NT2/D1 (cell line): ENCODE data around the gene SLC19A1.

Source experiments
- DNase-seq: peaks from one replicate; pipeline ENCODE4 v3.0.0-alpha.2; 2011; ENCODE audit warnings: low read depth, low spot score
- H3K27me3 ChIP-seq: 2 replicates; pipeline ENCODE4 v1.6.0; 2011; ENCODE audit warnings: mild to moderate bottlenecking; ENCODE audit not compliant: insufficient read length, insufficient read depth
- H3K36me3 ChIP-seq: 2 replicates; pipeline ENCODE4 v1.6.1; 2011; ENCODE audit warnings: mild to moderate bottlenecking, low read length, mixed read lengths; ENCODE audit not compliant: insufficient read depth, insufficient read length
- H3K4me1 ChIP-seq: 2 replicates; pipeline ENCODE4 v1.5.1; 2011; ENCODE audit not compliant: insufficient read depth, insufficient read length
- H3K4me3 ChIP-seq: 2 replicates; pipeline ENCODE4 v1.5.1; 2011; ENCODE audit warnings: low read depth; ENCODE audit not compliant: insufficient read length
- H3K9ac ChIP-seq: 2 replicates; pipeline ENCODE4 v1.6.0; 2011; ENCODE audit warnings: low read depth; ENCODE audit not compliant: insufficient read length
- H3K9me3 ChIP-seq: 2 replicates; pipeline ENCODE4 v1.5.1; 2011; ENCODE audit warnings: mild to moderate bottlenecking, low read length; ENCODE audit not compliant: insufficient read depth
- SUZ12 ChIP-seq: IDR thresholded peaks from 2 replicates; pipeline ENCODE4 v1.6.1; 2011; ENCODE audit not compliant: insufficient read length, insufficient read depth; ENCODE audit errors: extremely low read depth
- YY1 ChIP-seq: IDR thresholded peaks from 2 replicates; pipeline ENCODE4 v1.6.1; 2011; ENCODE audit not compliant: insufficient read length, insufficient read depth
- ZNF274 ChIP-seq: IDR thresholded peaks from 2 replicates; pipeline ENCODE4 v1.6.1; 2011; ENCODE audit warnings: mild to moderate bottlenecking, low read depth, low read length

Gene SLC19A1

DNA sequence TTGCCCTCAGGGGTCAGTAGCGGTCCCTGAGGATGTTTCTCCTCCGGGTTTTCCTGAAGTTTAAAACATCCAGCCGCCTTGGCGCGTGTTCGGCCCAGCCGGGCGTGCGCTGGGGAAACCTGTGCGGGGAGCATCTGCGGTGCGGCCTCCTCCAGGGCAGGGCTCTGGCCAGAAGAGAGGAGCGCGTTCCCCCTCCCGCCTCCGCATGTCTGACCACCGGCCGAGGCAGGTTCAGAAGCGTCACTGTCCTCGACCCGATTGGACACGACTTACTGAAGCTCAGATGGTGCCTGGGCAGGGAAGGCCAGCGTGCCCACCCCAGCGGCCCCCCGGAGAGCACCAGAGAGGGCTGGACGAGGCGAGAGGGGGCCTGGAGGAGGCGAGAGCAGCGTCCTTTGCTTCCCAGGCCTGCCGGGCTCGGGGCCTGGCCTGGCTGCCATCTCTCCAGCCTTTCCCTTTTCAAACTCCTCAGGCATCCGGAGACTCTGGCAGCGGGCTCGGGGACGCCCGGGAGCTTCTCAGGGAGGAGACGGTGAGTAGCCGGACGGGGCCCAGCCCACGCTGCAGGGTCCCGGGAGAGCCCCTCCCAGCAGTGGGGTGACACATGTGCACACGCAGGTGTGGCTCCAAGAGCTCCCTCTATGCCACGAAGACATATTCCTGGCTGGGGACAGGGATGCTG, 67.1 kb downstream of the SLC19A1 start:
- no peak for DNase-seq
- TF ChIP-seq SUZ12 (no peak), ZNF274 (no peak), YY1 (no peak)
- H3K36me3 ChIP-seq, result peaks cover 97% of the 10 kb centered on the region
- H3K9ac ChIP-seq, result no peak overlapping the region
- H3K9me3 ChIP-seq, result peaks cover 5% of the 10 kb centered on the region; the same call in 1 of the 2 replicates
- peaks cover 25% of the 10 kb centered on the region for H3K4me1 ChIP-seq
- no peaks in the 10 kb centered on the region for H3K27me3 ChIP-seq
- H3K4me3 ChIP-seq, result no peak overlapping the region

DNA sequence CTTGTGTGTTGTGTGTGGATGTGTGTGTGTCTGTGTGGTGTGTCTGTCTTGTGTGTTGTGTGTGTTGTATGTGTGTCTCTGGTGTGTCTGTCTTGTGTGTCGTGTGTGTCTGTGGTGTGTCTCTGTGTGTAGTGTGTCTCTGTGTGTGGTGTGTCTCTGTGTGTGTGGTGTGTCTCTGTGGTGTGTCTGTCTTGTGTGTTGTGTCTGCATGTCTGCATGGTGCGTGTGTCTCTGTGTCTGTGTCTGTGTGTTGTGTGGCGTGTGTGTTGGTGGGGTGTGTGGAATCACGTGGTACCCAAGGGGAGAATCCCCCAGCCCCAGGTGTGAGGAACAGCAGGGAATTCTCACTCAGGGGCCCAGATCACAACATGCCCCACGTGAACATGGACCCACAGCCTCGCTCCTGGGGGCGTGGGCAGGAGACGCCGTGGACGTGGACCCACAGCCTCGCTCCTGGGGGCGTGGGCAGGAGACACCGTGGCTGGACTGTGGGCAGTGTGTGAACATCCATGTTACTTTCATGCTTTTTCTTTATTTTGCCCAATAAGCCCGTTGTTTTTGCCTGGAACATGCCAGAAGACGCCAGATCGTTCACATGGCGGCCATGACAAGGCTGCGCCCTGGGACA, 67.8 kb downstream of the SLC19A1 start:
- DNase-seq, result no peak
- no peak overlapping the region for H3K4me3 ChIP-seq
- TF ChIP-seq ZNF274, result no peak
- no peak for TF ChIP-seq YY1
- TF ChIP-seq SUZ12, result no peak

GRCh38 chr21:45473496-45474322, 68.5 kb downstream of the SLC19A1 start:
- no peak overlapping the region for H3K9ac ChIP-seq
- peaks cover 34% of the 10 kb centered on the region for H3K4me1 ChIP-seq
- H3K9me3 ChIP-seq, result peaks cover 5% of the 10 kb centered on the region; the same call in 1 of the 2 replicates
- TF ChIP-seq SUZ12, result no peak
- no peak for TF ChIP-seq YY1
- TF ChIP-seq ZNF274, result no peak
- H3K4me3 ChIP-seq, result no peak overlapping the region
- peaks cover 97% of the 10 kb centered on the region for H3K36me3 ChIP-seq
- DNase-seq, result no peak
- H3K27me3 ChIP-seq, result no peaks in the 10 kb centered on the region

More for the DNA sequence above, 67.8 kb downstream of the SLC19A1 start:
- peaks cover 28% of the 10 kb centered on the region for H3K4me1 ChIP-seq
- H3K36me3 ChIP-seq, result peaks cover 97% of the 10 kb centered on the region
- no peaks in the 10 kb centered on the region for H3K27me3 ChIP-seq
- H3K9me3 ChIP-seq, result peaks cover 5% of the 10 kb centered on the region; the same call in 1 of the 2 replicates
- no peak overlapping the region for H3K9ac ChIP-seq

DNA sequence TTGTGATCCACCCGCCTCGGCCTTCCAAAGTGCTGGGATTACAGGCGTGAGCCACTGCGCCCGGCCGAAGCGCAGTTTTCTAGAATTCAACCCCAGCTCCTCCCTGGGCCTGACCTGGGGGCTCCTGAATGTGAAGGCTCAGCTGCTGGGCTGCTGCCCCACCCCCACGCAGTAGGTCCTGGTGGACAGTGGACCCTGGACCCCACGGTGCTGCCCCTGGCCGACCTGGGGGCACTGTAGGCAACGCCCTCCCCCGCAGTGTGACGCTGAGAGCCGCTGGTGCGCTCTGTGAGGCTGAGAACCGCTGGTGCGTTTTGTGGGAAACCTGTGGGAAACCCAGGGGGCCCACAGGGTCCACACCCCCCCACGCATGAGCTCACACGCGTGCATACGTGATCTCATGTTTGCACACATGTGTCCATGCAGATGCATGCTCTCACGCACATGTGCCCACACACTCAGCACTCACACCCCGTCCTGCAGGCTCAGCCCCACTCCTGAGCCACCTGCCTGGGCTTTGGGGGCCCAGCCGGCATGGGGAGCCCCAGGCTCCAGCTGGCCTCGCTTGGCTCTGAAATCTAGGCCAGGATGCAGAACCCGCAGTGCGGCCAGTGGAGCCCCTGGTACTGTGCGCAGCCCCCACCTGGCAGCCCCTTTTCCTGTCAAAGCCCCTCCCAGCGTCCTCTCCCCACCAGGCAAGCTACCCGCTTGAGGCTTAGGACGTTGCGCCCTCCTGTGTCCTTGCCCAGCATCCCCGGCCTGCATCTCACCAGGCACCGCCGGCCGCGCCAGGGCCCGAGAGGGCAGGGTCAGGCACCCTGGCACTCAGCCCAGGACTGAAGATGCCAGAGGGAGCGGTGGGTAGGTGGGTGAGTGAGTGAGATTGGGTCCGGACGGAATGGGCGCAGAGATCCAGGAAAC, 69.5 kb downstream of the SLC19A1 start:
- H3K9me3 ChIP-seq, result peaks cover 5% of the 10 kb centered on the region; the same call in 1 of the 2 replicates
- H3K36me3 ChIP-seq, result peaks cover 98% of the 10 kb centered on the region
- no peaks in the 10 kb centered on the region for H3K27me3 ChIP-seq
- H3K4me3 ChIP-seq, result no peak overlapping the region
- TF ChIP-seq ZNF274, result no peak
- TF ChIP-seq SUZ12, result no peak
- TF ChIP-seq YY1, result no peak
- H3K9ac ChIP-seq, result peak overlapping the region; percentile 23
- peaks cover 31% of the 10 kb centered on the region for H3K4me1 ChIP-seq
- DNase-seq, result no peak

GRCh38 chr21:45471525-45472221, 70.6 kb downstream of the SLC19A1 start:
- TF ChIP-seq YY1, result no peak
- no peak for TF ChIP-seq SUZ12
- no peak for TF ChIP-seq ZNF274
- Histone ChIP-seq H3K4me1 (peaks cover 35% of the 10 kb centered on the region), H3K4me3 (no peak overlapping the region), H3K9me3 (peaks cover 5% of the 10 kb centered on the region; the same call in 1 of the 2 replicates), H3K9ac (peak overlapping the region; percentile 17), H3K27me3 (no peaks in the 10 kb centered on the region), H3K36me3 (peaks cover 98% of the 10 kb centered on the region)
- DNase-seq, result no peak

- Histone ChIP-seq H3K9ac (no peak overlapping the region), H3K36me3 (peaks cover 98% of the 10 kb centered on the region), H3K4me3 (no peak overlapping the region), H3K9me3 (peaks cover 5% of the 10 kb centered on the region; the same call in 1 of the 2 replicates), H3K4me1 (peaks cover 33% of the 10 kb centered on the region), H3K27me3 (no peaks in the 10 kb centered on the region)
- TF ChIP-seq SUZ12 (no peak), ZNF274 (no peak), YY1 (no peak)
- no peak for DNase-seq
These were observed 71.3 kb downstream of the SLC19A1 start for GRCh38 chr21:45470773-45471524.
